T-helper 2 cell treated with Interferon-gamma antibody and Interleukin-4, amounts not matched to agents 5 μg/mL and 100 μg/mL, for 36 hours (primary cell): ENCODE data around the gene CHEK2.
A peak's percentile ranks its signal among the peaks of the same experiment; 100 is the strongest.
"Not testable (repeated sequence)": the region's sequence is repeated elsewhere in the genome, so short reads cannot be mapped to it uniquely, and the experiment has no call there.

ENCODE experiments used
- DNase-seq: peaks from one replicate; pipeline ENCODE4 v3.0.0; 2021; ENCODE audit warnings: low spot score
- H3K27ac Mint-ChIP-seq: one replicate; pipeline ENCODE4 v1.8.0; 2021; ENCODE audit warnings: mild to moderate bottlenecking, mixed read lengths
- H3K27me3 Mint-ChIP-seq: one replicate; pipeline ENCODE4 v1.8.0; 2021; ENCODE audit warnings: low read depth, mixed read lengths
- H3K36me3 Mint-ChIP-seq: one replicate; pipeline ENCODE4 v1.8.0; 2021; ENCODE audit warnings: low read depth, mixed read lengths
- H3K4me1 Mint-ChIP-seq: one replicate; pipeline ENCODE4 v1.8.0; 2021; ENCODE audit warnings: low read depth, mixed read lengths
- H3K4me3 Mint-ChIP-seq: one replicate; pipeline ENCODE4 v1.8.0; 2022; ENCODE audit warnings: mild to moderate bottlenecking, moderate library complexity, mixed read lengths
- H3K9me3 Mint-ChIP-seq: one replicate; pipeline ENCODE4 v1.8.0; 2021; ENCODE audit warnings: mixed read lengths

The CHEK2 gene

DNA sequence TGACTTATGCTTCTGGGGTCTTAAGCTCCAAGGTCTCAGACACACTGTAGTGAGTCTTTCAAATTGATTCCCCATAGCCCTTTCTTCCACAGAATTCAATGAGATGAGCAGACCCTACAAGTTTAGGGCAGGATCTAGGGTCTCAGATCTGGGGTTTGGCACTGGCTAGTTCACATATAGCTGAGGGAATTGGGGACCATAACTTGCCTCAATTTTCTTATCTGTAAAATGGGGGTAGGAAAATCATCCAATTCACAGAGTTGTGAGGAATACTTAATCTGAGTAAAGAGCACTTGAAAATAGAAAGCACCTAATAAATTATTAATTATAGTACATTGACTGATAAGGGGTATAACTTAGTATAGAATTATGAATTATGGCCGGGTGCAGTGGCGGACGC is 25.0 kb upstream of the CHEK2 start:
- no peak overlapping the region for H3K27ac Mint-ChIP-seq
- H3K4me3 Mint-ChIP-seq = no peak overlapping the region
- H3K36me3 Mint-ChIP-seq = no peaks in the 10 kb centered on the region
- no peaks in the 10 kb centered on the region for H3K27me3 Mint-ChIP-seq
- no peak for DNase-seq
- no peaks in the 10 kb centered on the region for H3K9me3 Mint-ChIP-seq
- no peaks in the 10 kb centered on the region for H3K4me1 Mint-ChIP-seq

DNA sequence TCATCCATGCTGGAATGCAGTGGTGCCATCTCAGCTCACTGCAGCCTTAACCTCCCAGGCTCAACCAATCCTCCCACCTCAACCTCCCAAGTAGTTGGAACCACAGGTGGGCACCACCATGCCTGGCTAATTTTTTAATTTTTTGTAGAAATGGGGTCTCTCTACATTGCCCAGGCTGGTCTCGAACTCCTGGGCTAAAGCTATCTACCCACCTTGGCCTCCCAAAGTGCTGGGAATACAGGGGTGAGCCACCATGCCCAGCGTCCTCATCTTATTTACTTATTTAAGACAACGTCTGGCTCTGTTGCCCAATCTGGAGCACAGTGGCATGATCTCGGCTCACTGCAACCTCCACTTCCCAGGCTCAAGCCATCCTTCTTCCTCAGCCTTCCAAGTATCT is 20.4 kb upstream of the CHEK2 start:
- not testable (repeated sequence) for H3K9me3 Mint-ChIP-seq, H3K27me3 Mint-ChIP-seq, H3K36me3 Mint-ChIP-seq, DNase-seq, H3K4me1 Mint-ChIP-seq, H3K4me3 Mint-ChIP-seq, H3K27ac Mint-ChIP-seq

DNA sequence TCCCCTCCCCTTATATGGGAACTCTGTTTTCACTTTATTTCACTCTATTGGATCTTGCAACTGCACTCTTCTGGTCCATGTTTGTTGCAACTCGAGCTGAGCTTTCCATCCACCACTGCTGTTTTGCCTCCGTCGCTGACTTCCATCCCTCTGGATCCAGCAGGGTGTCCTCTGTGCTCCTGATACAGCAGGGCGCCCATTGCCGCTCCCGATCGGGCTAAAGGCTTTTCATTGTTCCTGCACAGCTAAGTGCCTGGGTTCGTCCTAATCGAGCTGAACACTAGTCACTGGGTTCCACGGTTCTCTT is 19.8 kb upstream of the CHEK2 start:
- H3K36me3 Mint-ChIP-seq = no peaks in the 10 kb centered on the region

DNA sequence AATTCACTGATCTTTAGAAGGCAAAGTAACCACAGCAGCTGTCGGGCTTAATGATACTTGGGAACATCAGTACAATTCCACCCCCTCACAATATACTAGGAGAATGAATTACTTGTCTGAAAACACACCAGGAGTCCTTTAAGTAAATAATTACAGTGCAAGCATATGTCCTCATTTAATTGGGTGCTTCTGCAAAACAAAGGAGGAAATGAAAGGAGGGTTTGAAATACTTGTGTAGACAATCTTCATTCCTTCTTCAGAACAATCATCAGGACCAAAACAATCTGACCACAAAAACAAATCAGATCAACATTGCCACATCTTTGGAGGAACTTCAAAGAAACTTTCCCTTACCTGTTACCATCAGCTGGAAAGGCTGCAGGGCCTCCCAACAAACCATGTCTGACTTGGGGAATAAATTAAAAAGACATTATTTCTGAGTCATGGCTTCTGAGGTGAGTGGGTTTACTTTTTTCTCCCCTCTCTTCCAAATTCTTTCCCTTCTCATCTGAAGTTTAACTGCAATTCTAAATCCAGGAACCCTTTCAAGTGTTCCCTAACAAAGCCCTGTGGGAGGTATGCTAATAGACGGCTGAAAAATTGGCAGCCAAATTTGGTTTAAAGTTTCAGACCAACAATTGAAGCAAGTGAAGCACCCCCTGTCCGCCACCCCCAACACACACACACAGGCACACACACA is 18.4 kb upstream of the CHEK2 start:
- no peak overlapping the region for H3K27ac Mint-ChIP-seq
- no peaks in the 10 kb centered on the region for H3K27me3 Mint-ChIP-seq
- no peaks in the 10 kb centered on the region for H3K9me3 Mint-ChIP-seq
- DNase-seq = no peak
- H3K4me1 Mint-ChIP-seq = peaks cover 8% of the 10 kb centered on the region
- H3K36me3 Mint-ChIP-seq = no peaks in the 10 kb centered on the region
- H3K4me3 Mint-ChIP-seq = no peak overlapping the region

More for the DNA sequence above, 19.8 kb upstream of the CHEK2 start:
- no peaks in the 10 kb centered on the region for H3K9me3 Mint-ChIP-seq
- peaks cover 8% of the 10 kb centered on the region for H3K4me1 Mint-ChIP-seq
- no peak overlapping the region for H3K27ac Mint-ChIP-seq
- no peak for DNase-seq
- no peaks in the 10 kb centered on the region for H3K27me3 Mint-ChIP-seq
- H3K4me3 Mint-ChIP-seq = no peak overlapping the region

DNA sequence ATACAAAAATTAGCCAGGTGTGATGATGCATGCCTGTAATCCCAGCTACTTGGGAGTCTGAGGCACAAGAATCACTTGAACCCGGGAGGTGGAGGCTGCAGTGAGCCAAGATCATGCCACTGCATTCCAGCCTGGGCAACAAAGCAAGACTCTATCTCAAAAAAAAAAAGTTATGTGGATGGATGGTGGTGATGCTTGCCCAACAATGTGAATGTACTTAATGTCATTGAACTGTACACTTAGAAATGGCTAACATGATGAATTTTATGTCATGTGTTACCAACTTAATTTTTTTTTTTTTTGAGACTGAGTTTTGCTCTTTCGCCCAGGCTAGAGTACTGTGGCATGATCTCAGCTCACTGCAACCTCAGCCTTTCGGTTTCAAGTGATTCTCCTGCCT is 12.9 kb upstream of the CHEK2 start:
- not testable (repeated sequence) for H3K9me3 Mint-ChIP-seq, H3K4me1 Mint-ChIP-seq, DNase-seq, H3K27ac Mint-ChIP-seq, H3K4me3 Mint-ChIP-seq, H3K27me3 Mint-ChIP-seq, H3K36me3 Mint-ChIP-seq

DNA sequence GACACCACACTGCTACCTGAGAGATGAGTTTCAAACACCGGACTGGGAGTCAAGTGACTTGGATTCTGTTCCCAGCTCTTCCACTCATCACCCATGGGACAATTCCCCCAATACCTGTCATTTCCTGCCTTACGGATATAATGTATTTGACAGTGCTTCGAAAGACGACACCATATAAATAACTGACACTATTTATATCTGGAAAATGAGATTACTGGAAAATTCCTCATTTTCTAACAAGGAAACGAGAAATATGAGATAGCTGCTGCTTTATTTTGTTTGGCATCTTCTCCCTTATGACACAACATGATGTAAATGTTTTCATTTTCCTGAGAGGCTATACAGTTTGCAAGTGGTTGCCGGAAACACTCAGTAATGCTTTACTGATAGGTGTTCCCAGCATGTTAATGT is 8.9 kb upstream of the CHEK2 start:
- peaks cover 24% of the 10 kb centered on the region for H3K36me3 Mint-ChIP-seq
- H3K4me3 Mint-ChIP-seq = no peak overlapping the region
- peaks cover 7% of the 10 kb centered on the region for H3K4me1 Mint-ChIP-seq
- no peaks in the 10 kb centered on the region for H3K27me3 Mint-ChIP-seq
- H3K9me3 Mint-ChIP-seq = no peaks in the 10 kb centered on the region
- no peak for DNase-seq
- no peak overlapping the region for H3K27ac Mint-ChIP-seq

DNA sequence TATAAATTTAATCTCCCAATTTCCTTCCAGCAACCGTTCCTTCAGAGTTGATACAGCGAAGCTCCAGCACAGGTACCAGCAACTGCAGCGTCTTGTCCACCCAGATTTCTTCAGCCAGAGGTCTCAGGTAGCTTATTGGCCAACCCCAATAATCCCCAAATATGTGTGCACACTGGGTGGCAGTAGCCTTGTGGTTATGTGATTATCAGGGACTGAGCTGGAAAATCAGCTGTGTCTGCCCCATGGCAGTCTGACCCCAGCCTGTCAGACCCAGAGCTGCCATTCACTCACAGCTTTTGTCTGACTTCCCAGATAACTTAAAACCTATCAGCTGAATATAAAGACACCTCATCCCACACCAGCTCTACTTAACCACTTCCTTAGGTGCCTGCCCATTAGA is 2.2 kb upstream of the CHEK2 start:
- Mint-ChIP-seq H3K9me3 (no peaks in the 10 kb centered on the region), H3K4me1 (peaks cover 28% of the 10 kb centered on the region), H3K4me3 (peak overlapping the region; percentile 93), H3K36me3 (peaks cover 23% of the 10 kb centered on the region), H3K27me3 (no peaks in the 10 kb centered on the region), H3K27ac (no peak overlapping the region)
- no peak for DNase-seq

DNA sequence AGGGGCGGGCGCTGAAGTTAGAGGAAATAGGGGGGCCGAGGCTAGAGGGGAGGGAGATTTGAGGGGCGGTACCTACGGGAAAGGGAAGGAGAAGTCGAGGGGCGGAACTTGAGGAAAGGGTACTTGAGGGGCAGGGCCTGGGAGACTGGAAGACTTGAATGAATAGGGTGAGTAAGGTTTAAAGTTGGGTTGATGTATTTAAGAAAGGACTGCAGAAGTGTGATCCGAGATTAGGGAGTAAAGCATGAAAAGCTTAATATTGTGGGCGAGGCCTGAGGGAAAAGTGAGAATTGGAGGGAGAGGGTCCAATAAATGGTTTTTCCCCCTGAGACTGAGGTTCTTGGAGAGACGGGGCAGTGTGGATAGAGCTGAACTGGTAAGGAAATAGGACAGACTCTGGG is 942 bp upstream of the CHEK2 start:
- H3K27ac Mint-ChIP-seq = peak overlapping the region; percentile 84
- H3K4me1 Mint-ChIP-seq = peaks cover 33% of the 10 kb centered on the region
- no peak for DNase-seq
- H3K27me3 Mint-ChIP-seq = no peaks in the 10 kb centered on the region
- peak overlapping the region; percentile 93 for H3K4me3 Mint-ChIP-seq
- peaks cover 20% of the 10 kb centered on the region for H3K36me3 Mint-ChIP-seq
- no peaks in the 10 kb centered on the region for H3K9me3 Mint-ChIP-seq

DNA sequence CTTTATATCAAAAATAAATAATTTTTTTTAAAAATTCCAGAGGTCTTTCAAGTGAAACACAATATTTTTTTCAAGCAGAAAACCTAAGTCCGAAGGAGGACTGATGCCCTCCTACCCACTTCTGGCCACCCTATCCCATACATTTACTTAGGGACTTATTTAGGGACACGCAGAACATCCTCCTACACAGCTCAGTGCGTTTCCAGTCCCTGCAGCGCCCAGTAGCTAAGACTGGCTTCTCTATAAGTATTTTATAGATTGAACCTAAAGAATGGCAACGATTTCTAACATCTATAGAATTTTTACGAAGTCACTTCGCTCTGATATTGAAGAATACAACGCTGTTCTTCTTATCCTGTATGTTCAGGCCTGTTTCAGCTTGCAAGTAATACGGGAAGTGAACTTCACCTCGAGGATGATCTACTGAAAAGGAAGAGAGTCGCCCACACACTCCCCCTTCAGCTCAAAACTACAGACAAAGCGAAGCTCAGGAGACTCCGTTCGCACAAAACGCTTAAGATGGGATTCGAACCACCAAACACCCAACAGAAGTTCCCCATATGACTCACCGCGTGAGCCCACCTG is 328 bp downstream of the CHEK2 start:
- H3K27me3 Mint-ChIP-seq = no peaks in the 10 kb centered on the region
- peaks cover 18% of the 10 kb centered on the region for H3K36me3 Mint-ChIP-seq
- no peaks in the 10 kb centered on the region for H3K9me3 Mint-ChIP-seq
- H3K4me1 Mint-ChIP-seq = peaks cover 37% of the 10 kb centered on the region
- H3K27ac Mint-ChIP-seq = peak overlapping the region; percentile 84
- peak overlapping the region; percentile 93 for H3K4me3 Mint-ChIP-seq
- no peak for DNase-seq

DNA sequence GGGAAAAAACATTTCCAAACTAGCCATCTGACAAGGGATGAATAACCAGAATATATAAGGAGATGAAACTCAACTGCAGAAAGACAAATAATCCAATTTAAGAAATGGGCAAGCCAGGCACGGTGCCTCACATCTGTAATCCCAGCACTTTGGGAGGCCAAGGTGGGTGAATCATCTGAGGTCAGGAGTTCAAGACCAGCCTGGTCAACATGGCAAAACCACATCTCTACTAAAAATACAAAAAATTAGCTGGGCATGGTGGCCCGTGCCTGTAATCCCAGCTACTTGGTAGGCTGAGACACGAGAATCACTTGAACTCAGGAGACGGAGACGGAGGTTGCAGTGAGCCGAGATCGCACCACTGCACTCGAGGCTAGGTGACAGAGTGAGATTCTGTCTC is 2.7 kb downstream of the CHEK2 start:
- H3K4me1 Mint-ChIP-seq = peaks cover 34% of the 10 kb centered on the region
- DNase-seq, H3K4me3 Mint-ChIP-seq, H3K27ac Mint-ChIP-seq, H3K27me3 Mint-ChIP-seq, H3K9me3 Mint-ChIP-seq: not testable (repeated sequence)
- H3K36me3 Mint-ChIP-seq = peaks cover 13% of the 10 kb centered on the region

DNA sequence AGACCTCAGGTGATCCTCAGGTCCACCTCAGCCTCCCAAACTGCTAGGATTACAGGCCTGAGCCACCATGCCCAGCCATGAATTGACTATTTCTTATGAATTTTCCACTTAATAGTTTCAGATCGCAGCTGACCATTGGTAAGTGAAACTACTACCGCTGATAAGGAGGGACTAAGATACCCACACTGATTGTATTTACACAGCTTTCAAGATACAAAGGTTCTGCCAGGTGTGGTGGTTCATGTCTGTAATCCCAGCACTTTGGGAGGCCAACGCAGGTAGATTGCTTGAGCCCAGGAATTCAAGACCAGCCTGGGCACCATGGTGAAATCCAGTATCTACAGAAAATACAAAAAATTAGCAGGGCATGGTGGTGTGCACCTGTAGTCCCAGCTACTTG is 3.9 kb downstream of the CHEK2 start:
- no peak overlapping the region for H3K27ac Mint-ChIP-seq
- H3K4me1 Mint-ChIP-seq = peaks cover 22% of the 10 kb centered on the region
- H3K36me3 Mint-ChIP-seq = peaks cover 18% of the 10 kb centered on the region

DNA sequence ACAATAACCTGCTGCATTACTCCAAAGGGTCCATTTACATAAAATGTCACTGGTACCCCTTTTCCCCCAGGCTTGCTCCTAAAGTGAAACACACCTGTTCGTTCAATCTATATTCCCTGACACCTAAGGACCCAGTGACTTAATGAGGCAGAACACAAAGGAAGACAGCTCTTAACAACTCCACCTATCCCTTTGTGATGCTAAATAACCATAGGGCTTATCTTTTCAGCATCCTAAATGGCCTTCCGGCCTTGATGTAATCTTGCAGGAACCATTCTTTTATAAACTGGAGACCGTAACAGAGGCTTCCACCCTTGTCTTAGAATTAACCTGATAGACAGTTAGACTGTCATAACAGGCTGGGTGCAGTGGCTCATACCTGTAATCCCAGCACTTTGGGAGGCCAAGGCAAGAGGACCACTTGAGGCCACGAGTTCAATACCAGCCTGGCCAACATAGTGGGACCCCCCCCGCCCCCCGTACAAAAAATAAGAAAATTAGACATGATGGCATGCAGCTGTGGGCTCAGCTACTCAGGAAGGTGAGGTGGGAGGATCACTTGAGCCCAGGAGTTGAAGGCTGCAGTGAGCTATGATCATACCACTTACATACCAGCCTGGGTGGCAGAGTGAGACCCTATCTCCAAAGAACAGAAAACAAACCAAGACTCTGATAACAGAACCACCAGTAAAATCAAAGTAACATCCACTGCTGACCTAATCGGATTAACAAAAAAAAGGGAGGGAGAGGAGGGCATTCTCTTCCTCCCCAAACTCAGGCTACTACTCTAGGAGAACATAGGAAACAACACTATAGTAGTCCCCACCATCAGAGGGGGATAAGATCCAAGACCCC is 5.1 kb downstream of the CHEK2 start:
- Mint-ChIP-seq H3K9me3 (no peaks in the 10 kb centered on the region), H3K36me3 (peaks cover 17% of the 10 kb centered on the region), H3K27ac (no peak overlapping the region), H3K27me3 (no peaks in the 10 kb centered on the region), H3K4me1 (peaks cover 17% of the 10 kb centered on the region), H3K4me3 (no peak overlapping the region)
- no peak for DNase-seq

More for the DNA sequence above, 3.9 kb downstream of the CHEK2 start:
- DNase-seq = no peak
- Mint-ChIP-seq H3K27me3 (no peaks in the 10 kb centered on the region), H3K4me3 (no peak overlapping the region), H3K9me3 (no peaks in the 10 kb centered on the region)

DNA sequence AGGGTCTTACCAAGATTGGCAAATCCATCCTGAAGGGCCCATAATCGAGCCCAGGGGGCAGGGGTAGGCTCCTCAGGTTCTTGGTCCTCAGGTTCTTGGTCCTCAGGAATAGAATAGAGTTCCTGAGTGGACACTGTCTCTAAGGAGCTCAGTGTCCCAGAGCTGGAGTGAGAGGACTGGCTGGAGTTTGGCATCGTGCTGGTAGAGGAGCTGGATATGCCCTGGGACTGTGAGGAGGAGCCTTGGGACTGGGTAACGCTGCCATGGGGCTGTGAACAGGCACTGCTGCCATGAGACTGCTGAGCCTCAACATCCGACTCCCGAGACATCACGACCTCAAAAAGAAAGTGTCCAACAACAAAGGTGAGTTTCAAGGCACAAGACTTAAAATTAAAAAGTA is 7.2 kb downstream of the CHEK2 start:
- no peak overlapping the region for H3K27ac Mint-ChIP-seq
- no peak for DNase-seq
- H3K27me3 Mint-ChIP-seq = no peaks in the 10 kb centered on the region
- H3K4me3 Mint-ChIP-seq = no peak overlapping the region
- peaks cover 19% of the 10 kb centered on the region for H3K36me3 Mint-ChIP-seq
- peaks cover 12% of the 10 kb centered on the region for H3K4me1 Mint-ChIP-seq
- no peaks in the 10 kb centered on the region for H3K9me3 Mint-ChIP-seq

DNA sequence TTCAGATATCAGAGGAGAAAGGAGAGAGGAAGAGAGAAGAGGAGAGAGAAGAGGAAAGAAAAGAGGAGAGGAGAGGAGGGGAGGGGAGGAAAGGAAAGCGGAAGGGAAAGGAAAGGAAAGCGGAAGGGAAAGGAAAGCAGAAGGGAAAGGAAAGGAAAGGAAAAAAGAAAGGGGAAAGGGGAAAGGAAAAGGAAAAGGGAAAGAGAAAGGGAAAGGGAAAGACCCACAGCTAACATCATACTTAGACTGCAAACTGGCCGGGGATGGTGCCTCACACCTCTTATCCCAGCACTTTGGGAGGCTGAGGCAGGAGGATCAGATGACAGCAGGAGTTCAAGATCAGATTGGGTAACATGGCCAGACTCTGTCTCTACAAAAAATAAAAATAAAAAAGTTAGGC is 11.4 kb downstream of the CHEK2 start:
- no peaks in the 10 kb centered on the region for H3K9me3 Mint-ChIP-seq

More for the DNA sequence above, 11.4 kb downstream of the CHEK2 start:
- H3K4me1 Mint-ChIP-seq = no peaks in the 10 kb centered on the region
- no peaks in the 10 kb centered on the region for H3K27me3 Mint-ChIP-seq
- DNase-seq = no peak
- no peak overlapping the region for H3K27ac Mint-ChIP-seq
- no peak overlapping the region for H3K4me3 Mint-ChIP-seq
- H3K36me3 Mint-ChIP-seq = peaks cover 31% of the 10 kb centered on the region
